K562 (cell line): ENCODE data around the gene C9. TPM values are rescaled to one million over a fixed set of nuclear protein-coding genes. Genes with fewer than 3 reads are reported as not detected.
A peak's percentile ranks its signal among the peaks of the same experiment; 100 is the strongest.

Source experiments
- ATAC-seq: fragments of 200-7000 bp; cut with Tn5 transposase; 3 replicates; pipeline ENCODE4 v1.9.1; 2020; ENCODE audit warnings: moderate library complexity
- BruUV-seq: library from RNA; stranded (reverse); fragments of 400-500 nt; replicated peaks from 2 replicates; lab custom pipeline; 2021; lab: Mats Ljungman, UMichigan
- CTCF ChIA-PET: fragments of 300-600 bp; formaldehyde crosslinking; extraction: SDS; loops from one replicate; lab custom pipeline; 2021; ENCODE audit warnings: low intra/inter-chr PET ratio; lab: Yijun Ruan, JAX
- POLR2A ChIA-PET: fragments of 300-600, 350-650 bp; sonication (Branson Sonifier 250); formaldehyde crosslinking; extraction: SDS; loops from one replicate; lab custom pipeline; 2021; ENCODE audit warnings: antibody characterized with exemption, inconsistent platforms; lab: Yijun Ruan, JAX
- DNase-seq, 4 experiments: peaks; one replicate each; pipeline versions ENCODE4 v3.0.0 to v3.0.0-alpha.2; 2011 to 2018; ENCODE audit warnings: low spot score in 3 of 4, mixed read lengths in 3 of 4; ENCODE audit errors: extremely low read depth in 1 of 4
- FAIRE-seq: peaks from 2 replicates; lab custom pipeline; 2011; peaks lifted over from hg19 to GRCh38; lab: Jason Lieb, UNC
- H2AFZ ChIP-seq: 2 replicates; pipeline ENCODE4 v1.6.0; 2011; ENCODE audit warnings: low read depth, low read length, control low read depth, inconsistent platforms
- H3K27ac ChIP-seq: fragments of 200-600 bp; 3 replicates; pipeline ENCODE4 v1.8.0; 2011; ENCODE audit warnings: low read depth, mild to moderate bottlenecking, control low read depth, inconsistent platforms, low read length, moderate library complexity, mixed read lengths; ENCODE audit errors: extremely low read depth
- H3K27me3 ChIP-seq, 2 experiments: fragments of 300-600 bp in 1 of 2; 2 replicates in 1 of 2; 3 replicates in 1 of 2; pipeline versions ENCODE4 v1.6.0 to v1.8.0; 2011; ENCODE audit warnings: inconsistent platforms in 2 of 2, low read length in 2 of 2, mild to moderate bottlenecking in 1 of 2, mixed read lengths in 1 of 2, moderate library complexity in 1 of 2; ENCODE audit not compliant: control insufficient read depth in 2 of 2, insufficient read depth in 2 of 2
- H3K36me3 ChIP-seq: fragments of 300-600 bp; 3 replicates; pipeline ENCODE4 v1.8.0; 2011; ENCODE audit warnings: mild to moderate bottlenecking, low read length, inconsistent platforms; ENCODE audit not compliant: control insufficient read depth, insufficient read depth
- H3K4me1 ChIP-seq, 2 experiments: fragments of 200-600 bp in 1 of 2; replicated peaks in 1 of 2; 2 replicates in 1 of 2; 3 replicates in 1 of 2; pipeline versions ENCODE4 v1.5.1 to v1.8.0; 2011; ENCODE audit warnings: inconsistent platforms in 2 of 2, low read length in 2 of 2, mild to moderate bottlenecking in 1 of 2, mixed read lengths in 1 of 2, moderate library complexity in 1 of 2; ENCODE audit not compliant: control insufficient read depth in 2 of 2, insufficient read depth in 2 of 2
- H3K4me2 ChIP-seq: 2 replicates; pipeline ENCODE4 v1.6.1; 2011; ENCODE audit warnings: low read length, control low read depth, inconsistent platforms, mixed read lengths; ENCODE audit not compliant: insufficient read depth
- H3K4me3 ChIP-seq: fragments of 200-600 bp; sonication (generic), shearing (Covaris generic); 2 replicates; pipeline ENCODE4 v1.5.1; 2016; ENCODE audit warnings: control low read depth, inconsistent platforms
- H3K79me2 ChIP-seq: fragments of 200-600 bp; 3 replicates; pipeline ENCODE4 v1.8.0; 2011; ENCODE audit warnings: low read length, inconsistent platforms; ENCODE audit not compliant: control insufficient read depth, insufficient read depth
- H3K9ac ChIP-seq, 2 experiments: 2 replicates each; pipeline versions ENCODE4 v1.6.0 to v1.6.1; 2011; ENCODE audit warnings: low read depth in 2 of 2, low read length in 2 of 2, control low read depth in 1 of 2, inconsistent platforms in 1 of 2, mild to moderate bottlenecking in 1 of 2, mixed read lengths in 1 of 2; ENCODE audit not compliant: insufficient read depth in 1 of 2
- H3K9me1 ChIP-seq: one replicate; pipeline ENCODE4 v1.6.0; 2011; ENCODE audit warnings: inconsistent platforms, mild to moderate bottlenecking, low read length, moderate library complexity; ENCODE audit not compliant: control insufficient read depth, insufficient read depth
- H3K9me3 ChIP-seq: replicated peaks from 2 replicates; pipeline ENCODE4 v1.5.1; 2011; ENCODE audit warnings: low read depth, low read length, inconsistent platforms; ENCODE audit not compliant: control insufficient read depth, insufficient read depth
- H4K20me1 ChIP-seq: replicated peaks from 2 replicates; pipeline ENCODE4 v1.6.1; 2011; ENCODE audit warnings: low read length, inconsistent platforms, mixed read lengths; ENCODE audit not compliant: control insufficient read depth, insufficient read depth
- BCOR ChIP-seq: fragments of 450-650 bp; IDR thresholded peaks from 2 replicates; pipeline ENCODE4 v1.6.1; 2016
- HMGXB4 ChIP-seq: sonication (generic); formaldehyde crosslinking; IDR thresholded peaks from 2 replicates; pipeline ENCODE4 v1.8.1; 2023; ENCODE audit warnings: mild to moderate bottlenecking, missing genetic modification reagents
- RBM25 ChIP-seq: fragments of 200-400 bp; formaldehyde crosslinking; IDR thresholded peaks from 2 replicates; pipeline ENCODE4 v1.6.1; 2018; ENCODE audit warnings: low read length, low read depth, moderate library complexity; ENCODE audit not compliant: severe bottlenecking
- ZNF146 ChIP-seq: IDR thresholded peaks from one replicate; pipeline ENCODE4 v1.6.1; 2018; ENCODE audit warnings: missing compliant biosample characterization; ENCODE audit not compliant: unreplicated experiment
- WGBS: fragments of 100-300 bp; shearing (Covaris generic); methylation state at CpG from one replicate; pipeline ENCODE4 v1.1.6; 2016; ENCODE audit warnings: low coverage, mixed read lengths; ENCODE audit not compliant: insufficient coverage; ENCODE audit errors: missing lambda C conversion rate; 5-methylcytosine and 5-hydroxymethylcytosine counted together
- in situ Hi-C: fragments of 300-500 bp; cut with MboI; formaldehyde crosslinking; loops from 4 replicates; pipeline ENCODE4 v1.15.0; 2018; ENCODE audit warnings: inconsistent platforms, mixed read lengths
- intact Hi-C: fragments of 100-400 bp; cut with micrococcal nuclease; formaldehyde crosslinking; loops from 2 replicates; pipeline ENCODE4 v1.14.2; 2022
- polyA plus RNA-seq, 8 experiments: library from polyadenylated mRNA; depleted of rRNA in 4 of 8; stranded (reverse) in 5 of 8; unstranded in 3 of 8; fragments of >200 nt; fragmentation: Nextera tagmentation in 2 of 8; fragmentation: Illumina TruSeq in 1 of 8; extraction: Ambion mirVana in 2 of 8; extraction: Trizol in 1 of 8; gene quantifications; 2 replicates each; pipeline versions ENCODE4 v1.2.1 to v1.2.3, GENCODE V29; 2011 to 2014; ENCODE audit warnings: inconsistent platforms in 1 of 8, missing spikeins in 1 of 8
- total RNA-seq, 7 experiments: library from RNA; depleted of rRNA in 6 of 7; stranded (reverse); fragments of >200 nt in 6 of 7; fragmentation: Illumina TruSeq in 2 of 7; extraction: Trizol in 2 of 7; gene quantifications; 2 replicates each; pipeline versions ENCODE4 v1.2.1 to v1.2.3, GENCODE V29; 2011 to 2021; ENCODE audit warnings: low replicate concordance in 1 of 7
- TF ChIP-seq, protein P1 (sequence below): fragments of 450-650 bp; IDR thresholded peaks from 2 replicates; pipeline ENCODE4 v1.7.1; 2018; ENCODE audit warnings: mild to moderate bottlenecking, low read depth; ENCODE audit not compliant: partially characterized antibody

C9 gene
- total and polyA plus RNA-seq, 9 of the 15 experiments (the other 6 are each of a cell fraction or from before 2014, with no cell fraction given): 0.08 to 0.38 TPM; not detected in 7

DNA sequence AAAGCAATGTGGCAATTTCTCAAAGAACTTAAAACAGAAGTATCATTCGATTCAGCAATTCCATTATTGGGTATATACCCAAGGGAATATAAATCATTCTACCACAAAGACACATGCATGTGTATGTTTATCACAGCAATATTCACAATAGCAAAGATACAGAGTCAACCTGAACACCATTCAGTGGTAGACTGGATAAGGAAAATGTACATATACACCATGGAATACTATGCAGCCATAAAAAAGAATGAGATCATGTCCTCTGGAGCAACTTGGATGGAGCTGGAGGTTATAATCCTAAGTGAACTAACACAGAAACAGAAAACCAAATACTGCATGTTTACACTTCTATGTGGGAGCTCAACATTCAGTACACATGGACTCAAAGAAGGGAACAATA is 123.5 kb downstream of the C9 start:
- FAIRE-seq (no peak), ATAC-seq (no peak), DNase-seq (no peak)
- 45% methylated on average over 1 of the region's 1 CpG for WGBS
- ChIA-PET CTCF (no interaction called here), POLR2A (interaction anchor here (0.7 kb wide), 1 partner anchor 23 kb away, joined by 4 read pairs; no protein-coding TSS in a partner anchor)
- H3K4me1 ChIP-seq: no peaks in the 10 kb centered on the region; a peak in 1 of 5 replicates
- H3K4me3 ChIP-seq: no peak overlapping the region
- H3K9me1 ChIP-seq: no peaks in the 10 kb centered on the region
- H3K4me2 ChIP-seq: no peak overlapping the region
- no peak overlapping the region for H2AFZ ChIP-seq
- intact Hi-C loops (no loop called here), in situ Hi-C loops (no loop called here)
- TF ChIP-seq BCOR (0 out of 2 replicates have a peak, but pooled peaks have one; percentile 25), HMGXB4 (CRISPR knock-in tag) (no peak), RBM25 (peak; percentile 53), ZNF146 (CRISPR knock-in tag) (peak; percentile 94)
- TF ChIP-seq, protein P1, sequence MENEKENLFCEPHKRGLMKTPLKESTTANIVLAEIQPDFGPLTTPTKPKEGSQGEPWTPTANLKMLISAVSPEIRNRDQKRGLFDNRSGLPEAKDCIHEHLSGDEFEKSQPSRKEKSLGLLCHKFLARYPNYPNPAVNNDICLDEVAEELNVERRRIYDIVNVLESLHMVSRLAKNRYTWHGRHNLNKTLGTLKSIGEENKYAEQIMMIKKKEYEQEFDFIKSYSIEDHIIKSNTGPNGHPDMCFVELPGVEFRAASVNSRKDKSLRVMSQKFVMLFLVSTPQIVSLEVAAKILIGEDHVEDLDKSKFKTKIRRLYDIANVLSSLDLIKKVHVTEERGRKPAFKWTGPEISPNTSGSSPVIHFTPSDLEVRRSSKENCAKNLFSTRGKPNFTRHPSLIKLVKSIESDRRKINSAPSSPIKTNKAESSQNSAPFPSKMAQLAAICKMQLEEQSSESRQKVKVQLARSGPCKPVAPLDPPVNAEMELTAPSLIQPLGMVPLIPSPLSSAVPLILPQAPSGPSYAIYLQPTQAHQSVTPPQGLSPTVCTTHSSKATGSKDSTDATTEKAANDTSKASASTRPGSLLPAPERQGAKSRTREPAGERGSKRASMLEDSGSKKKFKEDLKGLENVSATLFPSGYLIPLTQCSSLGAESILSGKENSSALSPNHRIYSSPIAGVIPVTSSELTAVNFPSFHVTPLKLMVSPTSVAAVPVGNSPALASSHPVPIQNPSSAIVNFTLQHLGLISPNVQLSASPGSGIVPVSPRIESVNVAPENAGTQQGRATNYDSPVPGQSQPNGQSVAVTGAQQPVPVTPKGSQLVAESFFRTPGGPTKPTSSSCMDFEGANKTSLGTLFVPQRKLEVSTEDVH: no peak
- no TSS peak for BruUV-seq
- no peaks in the 10 kb centered on the region for H4K20me1 ChIP-seq
- H3K36me3 ChIP-seq: no peaks in the 10 kb centered on the region
- H3K9ac ChIP-seq: no peak overlapping the region
- H3K27ac ChIP-seq: no peak overlapping the region
- H3K9me3 ChIP-seq: no peaks in the 10 kb centered on the region
- no peaks in the 10 kb centered on the region for H3K79me2 ChIP-seq
- no peaks in the 10 kb centered on the region; a peak in 1 of 5 replicates for H3K27me3 ChIP-seq
